ENCODE measurements around the gene EIF4G3. TPM values are rescaled to one million over a fixed set of nuclear protein-coding genes. Genes with fewer than 3 reads are reported as not detected.

EIF4G3 gene
- total and polyA plus RNA-seq, 4 donors, result 16.5 to 59.8 (median 33.4) TPM

GRCh38 chr1:21123287-21123948 lies 53.3 kb downstream of the EIF4G3 start:
- Histone ChIP-seq H3K27me3 (ENCODE audit: control insufficient read depth in 3 of 3, insufficient read depth in 3 of 3, low read length in 2 of 3) (no peaks in the 10 kb centered on the region), H3K4me1 (ENCODE audit: control insufficient read depth in 5 of 5, insufficient read depth in 5 of 5, low read length in 5 of 5) (no peaks in the 10 kb centered on the region), H3K36me3 (ENCODE audit: control insufficient read depth in 4 of 4, insufficient read depth in 4 of 4, low read length in 4 of 4) (peaks cover 0 to 10% (median 2%) of the 10 kb centered on the region in 4 donors), H3K4me3 (no peak overlapping the region), H3K9me3 (ENCODE audit: control insufficient read depth in 4 of 4, insufficient read depth in 3 of 4, low read length in 3 of 4) (no peaks in the 10 kb centered on the region), H3K27ac (ENCODE audit: low read depth in 1 of 2, low read length in 1 of 2) (no peak overlapping the region), H3K9ac (ENCODE audit: insufficient read depth in 1 of 2, low read length in 2 of 2) (no peak overlapping the region)
- TF ChIP-seq, protein P1, sequence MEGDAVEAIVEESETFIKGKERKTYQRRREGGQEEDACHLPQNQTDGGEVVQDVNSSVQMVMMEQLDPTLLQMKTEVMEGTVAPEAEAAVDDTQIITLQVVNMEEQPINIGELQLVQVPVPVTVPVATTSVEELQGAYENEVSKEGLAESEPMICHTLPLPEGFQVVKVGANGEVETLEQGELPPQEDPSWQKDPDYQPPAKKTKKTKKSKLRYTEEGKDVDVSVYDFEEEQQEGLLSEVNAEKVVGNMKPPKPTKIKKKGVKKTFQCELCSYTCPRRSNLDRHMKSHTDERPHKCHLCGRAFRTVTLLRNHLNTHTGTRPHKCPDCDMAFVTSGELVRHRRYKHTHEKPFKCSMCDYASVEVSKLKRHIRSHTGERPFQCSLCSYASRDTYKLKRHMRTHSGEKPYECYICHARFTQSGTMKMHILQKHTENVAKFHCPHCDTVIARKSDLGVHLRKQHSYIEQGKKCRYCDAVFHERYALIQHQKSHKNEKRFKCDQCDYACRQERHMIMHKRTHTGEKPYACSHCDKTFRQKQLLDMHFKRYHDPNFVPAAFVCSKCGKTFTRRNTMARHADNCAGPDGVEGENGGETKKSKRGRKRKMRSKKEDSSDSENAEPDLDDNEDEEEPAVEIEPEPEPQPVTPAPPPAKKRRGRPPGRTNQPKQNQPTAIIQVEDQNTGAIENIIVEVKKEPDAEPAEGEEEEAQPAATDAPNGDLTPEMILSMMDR (IDR thresholded peaks at IDR 0.05; ENCODE audit: control extremely low read depth, extremely low read depth), result no peak
- ATAC-seq (ENCODE audit: insufficient read depth, low FRiP score) (no peak), DNase-seq (no peak)
- 68 to 85% methylated on average over 6 of the region's 6 CpGs for WGBS, 2 donors

DNA sequence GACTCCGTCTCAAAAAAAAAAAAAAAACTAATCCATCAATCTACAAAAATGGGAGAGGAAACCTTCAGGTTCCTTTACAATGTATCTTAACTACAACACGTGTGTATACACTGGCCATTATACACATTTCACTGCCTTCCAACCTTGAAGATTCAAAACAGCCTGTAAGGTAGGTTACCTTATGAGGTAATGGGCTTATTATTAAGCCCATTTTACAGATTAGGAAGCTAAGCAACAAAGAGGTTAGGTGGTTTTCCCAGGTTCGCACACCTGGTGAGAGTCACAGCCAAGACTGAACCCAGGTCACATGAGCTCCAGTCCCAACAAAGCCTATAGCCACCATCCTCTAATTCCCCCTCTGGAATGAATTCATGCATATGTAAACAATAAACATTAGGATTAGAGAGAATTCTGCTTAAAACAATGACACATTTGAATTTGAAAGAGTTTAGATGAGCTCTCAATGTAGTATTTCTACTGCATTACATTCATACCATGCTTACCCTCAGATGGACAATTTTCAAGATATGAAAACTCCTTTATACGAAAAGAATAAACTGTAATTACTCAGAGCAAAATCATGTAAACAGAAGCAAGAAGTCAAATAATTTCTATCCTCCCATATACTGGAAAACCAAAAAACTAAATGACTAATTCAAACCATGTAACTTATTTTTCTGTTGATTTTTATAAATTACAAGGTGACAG lies 54.8 kb downstream of the EIF4G3 start:
- ATAC-seq (ENCODE audit: insufficient read depth, low FRiP score), result no peak
- TF ChIP-seq, protein P1 (IDR thresholded peaks at IDR 0.05; ENCODE audit: control extremely low read depth, extremely low read depth), result no peak
- no peaks in the 10 kb centered on the region for H3K27me3 ChIP-seq (ENCODE audit: control insufficient read depth in 3 of 3, insufficient read depth in 3 of 3, low read length in 2 of 3)
- H3K4me3 ChIP-seq, result no peak overlapping the region
- H3K9me3 ChIP-seq (ENCODE audit: control insufficient read depth in 4 of 4, insufficient read depth in 3 of 4, low read length in 3 of 4), result no peaks in the 10 kb centered on the region
- no peak overlapping the region for H3K9ac ChIP-seq (ENCODE audit: insufficient read depth in 1 of 2, low read length in 2 of 2)
- WGBS, 2 donors, result 91 to 93% methylated on average over 4 of the region's 4 CpGs
- DNase-seq, result no peak
- no peak overlapping the region for H3K27ac ChIP-seq (ENCODE audit: low read depth in 1 of 2, low read length in 1 of 2)
- peaks cover 0 to 10% (median 2%) of the 10 kb centered on the region in 4 donors for H3K36me3 ChIP-seq (ENCODE audit: control insufficient read depth in 4 of 4, insufficient read depth in 4 of 4, low read length in 4 of 4)
- H3K4me1 ChIP-seq (ENCODE audit: control insufficient read depth in 5 of 5, insufficient read depth in 5 of 5, low read length in 5 of 5), result peaks cover 0 to 10% (median 6%) of the 10 kb centered on the region in 5 donors

DNA sequence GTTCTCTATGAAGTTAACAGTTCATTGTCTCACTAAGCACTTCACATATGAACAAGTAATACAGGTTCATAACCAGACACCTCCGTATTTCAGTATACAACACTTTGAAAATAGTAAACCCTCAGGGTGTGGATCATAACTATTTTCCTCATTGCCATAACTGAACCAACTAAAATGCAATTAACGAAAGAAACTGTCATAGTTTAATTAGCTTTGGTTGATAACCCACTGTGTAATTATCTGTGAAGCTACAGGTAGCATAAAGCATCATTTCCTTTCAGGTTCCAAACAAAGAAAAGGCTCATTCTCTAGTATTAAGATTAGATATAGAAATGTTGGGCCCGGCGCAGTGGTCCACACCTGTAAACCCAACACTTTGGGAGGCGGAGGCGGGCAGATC lies 58.5 kb downstream of the EIF4G3 start:
- H3K9ac ChIP-seq (ENCODE audit: insufficient read depth in 1 of 2, low read length in 2 of 2), result no peak overlapping the region
- TF ChIP-seq, protein P1 (IDR thresholded peaks at IDR 0.05; ENCODE audit: control extremely low read depth, extremely low read depth), result no peak
- ATAC-seq (ENCODE audit: insufficient read depth, low FRiP score) (no peak), DNase-seq (no peak)
- no peaks in the 10 kb centered on the region for H3K9me3 ChIP-seq (ENCODE audit: control insufficient read depth in 4 of 4, insufficient read depth in 3 of 4, low read length in 3 of 4)
- no peaks in the 10 kb centered on the region for H3K27me3 ChIP-seq (ENCODE audit: control insufficient read depth in 3 of 3, insufficient read depth in 3 of 3, low read length in 2 of 3)
- peaks cover 0 to 4% (median under 1%) of the 10 kb centered on the region in 4 donors for H3K36me3 ChIP-seq (ENCODE audit: control insufficient read depth in 4 of 4, insufficient read depth in 4 of 4, low read length in 4 of 4)
- no peak overlapping the region for H3K27ac ChIP-seq (ENCODE audit: low read depth in 1 of 2, low read length in 1 of 2)
- H3K4me3 ChIP-seq, result no peak overlapping the region
- H3K4me1 ChIP-seq (ENCODE audit: control insufficient read depth in 5 of 5, insufficient read depth in 5 of 5, low read length in 5 of 5), result peaks cover 0 to 18% (median 12%) of the 10 kb centered on the region in 5 donors
- WGBS, 2 donors, result 94 to 95% methylated on average over 6 of the region's 6 CpGs
